H1 (cell line): Measurements from ENCODE around the gene NMRK2. TPM values are rescaled to one million over a fixed set of nuclear protein-coding genes. Genes with fewer than 3 reads are reported as not detected.
A peak's percentile ranks its signal among the peaks of the same experiment; 100 is the strongest.

ENCODE experiments used
- CBX5 ChIP-seq: fragments of 300-800, 300-1000 bp; sonication (generic); IDR thresholded peaks from 2 replicates; pipeline ENCODE4 v1.7.1; 2016; ENCODE audit warnings: antibody characterized with exemption, low read length, low read depth
- CBX8 ChIP-seq: fragments of 300-800, 300-1000 bp; sonication (generic); IDR thresholded peaks from 2 replicates; pipeline ENCODE4 v1.7.1; 2016; ENCODE audit warnings: low read depth, low read length, borderline replicate concordance
- CEBPB ChIP-seq: IDR thresholded peaks from 2 replicates; pipeline ENCODE4 v1.6.1; 2012; ENCODE audit warnings: low read depth, low read length
- CTCF ChIP-seq, 3 experiments: IDR thresholded peaks; 1 replicate in 2 of 3; 2 replicates in 1 of 3; pipeline versions ENCODE4 v1.5.1 to v1.6.1; 2011; ENCODE audit warnings: low read length in 3 of 3, mild to moderate bottlenecking in 3 of 3, inconsistent platforms in 2 of 3, low read depth in 1 of 3, moderate library complexity in 1 of 3; ENCODE audit not compliant: insufficient read depth in 1 of 3; ENCODE audit errors: control extremely low read depth in 1 of 3
- EP300 ChIP-seq, 2 experiments: IDR thresholded peaks; 1 replicate in 1 of 2; 2 replicates in 1 of 2; pipeline ENCODE4 v1.6.1; 2011 to 2012; ENCODE audit warnings: low read depth in 2 of 2, low read length in 2 of 2, mild to moderate bottlenecking in 2 of 2, borderline replicate concordance in 1 of 2, inconsistent platforms in 1 of 2, moderate library complexity in 1 of 2
- EZH2 ChIP-seq: fragments of 200-600 bp; sonication (generic); IDR thresholded peaks from 2 replicates; pipeline ENCODE4 v1.7.1; 2012; ENCODE audit warnings: low read depth, mild to moderate bottlenecking, moderate library complexity, low read length, inconsistent platforms; ENCODE audit not compliant: severe bottlenecking
- GABPA ChIP-seq: IDR thresholded peaks from 2 replicates; pipeline ENCODE4 v1.6.1; 2011; ENCODE audit warnings: mild to moderate bottlenecking, low read length, moderate library complexity, borderline replicate concordance; ENCODE audit not compliant: insufficient read depth
- JUN ChIP-seq: IDR thresholded peaks from 2 replicates; pipeline ENCODE4 v1.6.1; 2011; ENCODE audit warnings: low read depth, mild to moderate bottlenecking, improper control_type of control experiment, low read length
- KDM5A ChIP-seq: fragments of 200-600 bp; IDR thresholded peaks from 2 replicates; pipeline ENCODE4 v1.7.1; 2012; ENCODE audit warnings: mild to moderate bottlenecking, low read length, inconsistent platforms, mixed read lengths
- MAFK ChIP-seq: IDR thresholded peaks from 2 replicates; pipeline ENCODE4 v1.6.1; 2012; ENCODE audit warnings: low read depth, mild to moderate bottlenecking, improper control_type of control experiment, low read length
- NANOG ChIP-seq: IDR thresholded peaks from 2 replicates; pipeline ENCODE4 v1.6.1; 2011; ENCODE audit warnings: low read length, low read depth, mild to moderate bottlenecking, inconsistent platforms; ENCODE audit not compliant: insufficient read depth, poor library complexity, severe bottlenecking
- POU5F1 ChIP-seq: IDR thresholded peaks from 2 replicates; pipeline ENCODE4 v1.6.1; 2011; ENCODE audit warnings: low read depth, mild to moderate bottlenecking, low read length, moderate library complexity
- RAD21 ChIP-seq, 2 experiments: IDR thresholded peaks in 1 of 2; conservative IDR thresholded peaks in 1 of 2; 2 replicates each; pipeline ENCODE4 v1.6.1; 2011; ENCODE audit warnings: low read depth in 2 of 2, low read length in 2 of 2, improper control_type of control experiment in 1 of 2, inconsistent platforms in 1 of 2, mild to moderate bottlenecking in 1 of 2, moderate library complexity in 1 of 2
- RNF2 ChIP-seq: fragments of 200-900, 300-1000 bp; sonication (generic); IDR thresholded peaks from 2 replicates; pipeline ENCODE4 v1.7.1; 2016; ENCODE audit warnings: borderline replicate concordance, low read depth, mild to moderate bottlenecking, antibody characterized with exemption, low read length; ENCODE audit not compliant: poor library complexity, severe bottlenecking; ENCODE audit errors: missing control alignments
- RXRA ChIP-seq: IDR thresholded peaks from 2 replicates; pipeline ENCODE4 v1.6.1; 2011; ENCODE audit warnings: low read depth, mild to moderate bottlenecking, low read length, moderate library complexity; ENCODE audit not compliant: insufficient read depth
- SAP30 ChIP-seq: fragments of 300-600 bp; sonication (generic); IDR thresholded peaks from 2 replicates; pipeline ENCODE4 v1.7.1; 2012; ENCODE audit warnings: low read length, moderate library complexity, mild to moderate bottlenecking, inconsistent platforms; ENCODE audit not compliant: insufficient read depth, insufficient replicate concordance
- SP2 ChIP-seq: IDR thresholded peaks from 2 replicates; pipeline ENCODE4 v1.6.1; 2012; ENCODE audit warnings: mild to moderate bottlenecking, low read length, inconsistent platforms
- SRF ChIP-seq: IDR thresholded peaks from 2 replicates; pipeline ENCODE4 v1.6.1; 2011; ENCODE audit warnings: mild to moderate bottlenecking, low read depth, low read length, moderate library complexity
- TEAD4 ChIP-seq: IDR thresholded peaks from 2 replicates; pipeline ENCODE4 v1.6.1; 2012; ENCODE audit warnings: low read depth, low read length, inconsistent platforms, mixed read lengths
- YY1 ChIP-seq: IDR thresholded peaks from 2 replicates; pipeline ENCODE4 v1.6.1; 2011; ENCODE audit warnings: low read depth, mild to moderate bottlenecking, low read length
- polyA plus RNA-seq, 7 experiments: library from polyadenylated mRNA; depleted of rRNA in 3 of 7; stranded (reverse) in 5 of 7; unstranded in 2 of 7; fragments of >200 nt in 5 of 7; fragments of 200-250 nt in 2 of 7; gene quantifications; 1 replicate in 5 of 7; 2 replicates in 1 of 7; 4 replicates in 1 of 7; pipeline versions ENCODE4 v1.2.1 to v1.2.3, GENCODE V29; 2011 to 2013; ENCODE audit warnings: missing spikeins in 2 of 7, mixed read lengths in 2 of 7
- total RNA-seq: library from RNA; stranded (reverse); fragmentation: NEBNext Ultra II Directional; extraction: Animal tissue kit (Norgen Biotek cat#: 25700); gene quantifications from 2 replicates; pipeline ENCODE4 v1.2.1, GENCODE V29; 2021

Gene NMRK2
- total and polyA plus RNA-seq, 2 of the 8 experiments (the other 6 are each of a cell fraction or from before 2014, with no cell fraction given): 87.4 to 206 TPM

DNA sequence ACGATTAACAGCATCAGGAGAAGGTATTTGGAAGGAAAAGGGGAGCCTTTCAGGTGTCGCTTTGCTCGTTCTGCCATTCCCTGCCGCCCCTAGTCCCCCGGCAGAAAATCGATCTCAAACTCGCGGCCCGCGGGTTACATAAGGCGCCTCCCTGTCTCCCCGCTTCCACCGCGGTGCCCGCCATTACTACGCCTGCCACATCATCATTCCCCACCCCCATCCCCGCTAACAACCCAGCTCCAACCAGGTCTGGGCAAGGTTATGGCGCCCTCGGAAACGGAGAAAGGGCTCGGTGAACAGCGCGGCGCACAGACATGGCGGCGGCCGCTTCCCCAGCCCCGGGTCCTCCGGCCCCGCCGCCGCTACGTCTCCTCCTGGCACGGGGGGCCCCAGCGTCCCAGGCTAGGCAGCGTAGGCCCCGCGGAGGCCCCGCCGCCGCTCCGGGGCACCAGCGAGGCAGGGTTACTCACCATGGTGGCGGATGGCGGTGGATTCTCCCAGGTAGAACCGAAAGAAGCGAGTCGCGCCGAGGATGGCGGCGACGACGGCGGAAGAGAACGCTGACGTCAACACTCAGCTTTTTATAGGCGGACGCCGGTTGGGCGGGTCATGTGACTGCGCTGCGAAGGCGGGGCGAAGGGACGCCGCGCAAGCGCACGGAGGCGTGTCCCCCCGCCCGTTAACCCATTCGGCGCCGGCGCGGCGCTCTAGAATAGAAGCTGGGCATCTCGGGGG is 52.2 kb downstream of the NMRK2 start, which contains the start of gene EEF2 (continued):
- TF ChIP-seq RAD21 (IDR thresholded peaks at IDR 0.05 in 1 of 2, conservative IDR thresholded peaks at IDR 0.05 in 1 of 2; ENCODE audit: low read depth in 2 of 2, low read length in 2 of 2) (no peak), KDM5A (no peak), NANOG (no peak), RNF2 (no peak), SAP30 (no peak), TEAD4 (no peak), MAFK (peak; percentile 63; the same call in 1 of the 2 replicates), CBX8 (no peak), YY1 (peak; percentile 90), SP2 (no peak), GABPA (no peak), JUN (0 out of 2 replicates have a peak, but pooled peaks have one; percentile 52), SRF (no peak), EZH2 (no peak), CBX5 (no peak), POU5F1 (peak; percentile 45; the same call in 1 of the 2 replicates), CEBPB (no peak), EP300 (IDR thresholded peaks at IDR 0.05; ENCODE audit: borderline replicate concordance in 1 of 2, low read depth in 2 of 2, low read length in 2 of 2) (peak in 1 of 2 experiments; percentile 24; a peak in 1 of 3 replicates), CTCF (IDR thresholded peaks at IDR 0.05; ENCODE audit: control extremely low read depth in 1 of 3, insufficient read depth in 1 of 3, low read depth in 1 of 3, low read length in 3 of 3) (no peak; a peak in 1 of 4 replicates), RXRA (no peak)
